Iris pigment epithelial cell (primary cell): ENCODE measurements around the gene TAAR2.
"Not testable (repeated sequence)": the region's sequence is repeated elsewhere in the genome, so short reads cannot be mapped to it uniquely, and the experiment has no call there.

Experiments
- DNase-seq: peaks from one replicate; pipeline ENCODE4 v3.0.0-alpha.2; 2011; ENCODE audit warnings: low read depth

TAAR2 gene

GRCh38 chr6:132624175-132624574 is at the start of gene TAAR2:
TSS of gene TAAR2 (minus strand) at chr6:132624275. CDS start at chr6:132624275, 0 bp downstream.
- no peak for DNase-seq

- no peak for DNase-seq
Observed at GRCh38 chr6:132673376-132674094, 49.5 kb upstream of the TAAR2 start.

GRCh38 chr6:132671295-132671694 is 47.2 kb upstream of the TAAR2 start:
- no peak for DNase-seq

GRCh38 chr6:132669690-132670291 is 45.7 kb upstream of the TAAR2 start:
- peak; percentile 52 for DNase-seq

GRCh38 chr6:132666118-132666517 is 42.0 kb upstream of the TAAR2 start:
- no peak for DNase-seq

GRCh38 chr6:132664309-132665034 is 40.4 kb upstream of the TAAR2 start:
- no peak for DNase-seq

GRCh38 chr6:132663661-132664060 is 39.6 kb upstream of the TAAR2 start:
- no peak for DNase-seq

- no peak for DNase-seq
Observed at GRCh38 chr6:132661906-132662305, 37.8 kb upstream of the TAAR2 start.

- DNase-seq: no peak
Observed at GRCh38 chr6:132659082-132659481, 35.0 kb upstream of the TAAR2 start, which contains the start of gene TAAR1. TSS of gene TAAR1 (minus strand) at chr6:132659182. CDS start at chr6:132646003, 13,179 bp downstream.

GRCh38 chr6:132651062-132651461 is 27.0 kb upstream of the TAAR2 start:
- no peak for DNase-seq

- peak; percentile 5 for DNase-seq
Observed at GRCh38 chr6:132650429-132650828, 26.4 kb upstream of the TAAR2 start.

GRCh38 chr6:132648828-132649227 is 24.8 kb upstream of the TAAR2 start:
- DNase-seq: no peak

- peak; percentile 65 for DNase-seq
Observed at GRCh38 chr6:132648356-132648755, 24.3 kb upstream of the TAAR2 start.

GRCh38 chr6:132643547-132643946 is 19.5 kb upstream of the TAAR2 start:
- DNase-seq: no peak

- not testable (repeated sequence) for DNase-seq
Observed at GRCh38 chr6:132637135-132637534, 13.1 kb upstream of the TAAR2 start.

GRCh38 chr6:132635906-132636305 is 11.8 kb upstream of the TAAR2 start:
- DNase-seq: not testable (repeated sequence)

GRCh38 chr6:132635288-132635687 is 11.2 kb upstream of the TAAR2 start:
- not testable (repeated sequence) for DNase-seq

GRCh38 chr6:132634796-132635195 is 10.7 kb upstream of the TAAR2 start:
- DNase-seq: no peak

GRCh38 chr6:132633362-132633761 is 9.3 kb upstream of the TAAR2 start:
- no peak for DNase-seq

- no peak for DNase-seq
Observed at GRCh38 chr6:132623106-132623845, 799 bp downstream of the TAAR2 start.

- no peak for DNase-seq
Observed at GRCh38 chr6:132616677-132617076, 7.4 kb downstream of the TAAR2 start.

- no peak for DNase-seq
Observed at GRCh38 chr6:132614554-132614953, 9.5 kb downstream of the TAAR2 start.
